Endothelial cell of umbilical vein (primary cell): ENCODE measurements around the gene TLCD5. TPM values are rescaled to one million over a fixed set of nuclear protein-coding genes. Genes with fewer than 3 reads are reported as not detected.

Source experiments
- BruUV-seq: library from RNA; stranded (reverse); fragments of 400-500 nt; replicated peaks from 2 replicates; lab custom pipeline; 2021; lab: Mats Ljungman, UMichigan
- CTCF ChIA-PET: fragments of 300-600, 350-600 bp; sonication (Branson Sonifier 250); formaldehyde crosslinking; loops from one replicate; lab custom pipeline; 2021; ENCODE audit warnings: antibody characterized with exemption, inconsistent platforms; lab: Charles Lee
- POLR2A ChIA-PET: fragments of 300-600, 350-600 bp; sonication (Branson Sonifier 250); formaldehyde crosslinking; loops from one replicate; lab custom pipeline; 2021; ENCODE audit warnings: antibody characterized with exemption, inconsistent platforms; lab: Charles Lee
- DNase-seq: peaks from one replicate; pipeline ENCODE4 v3.0.0-alpha.2; 2011; ENCODE audit warnings: low read depth, low spot score
- FAIRE-seq: peaks from 2 replicates; lab custom pipeline; 2011; peaks lifted over from hg19 to GRCh38; lab: Jason Lieb, UNC
- H2AFZ ChIP-seq: 2 replicates; pipeline ENCODE4 v1.6.0; 2012; ENCODE audit warnings: low read depth, low read length, control low read depth, inconsistent platforms
- H3K27ac ChIP-seq: 2 replicates; pipeline ENCODE4 v1.5.1; 2011; ENCODE audit warnings: low read depth, mild to moderate bottlenecking, control low read depth, low read length, moderate library complexity; ENCODE audit not compliant: insufficient read depth
- H3K27me3 ChIP-seq, 2 experiments: 2 replicates each; pipeline versions ENCODE4 v1.6.0 to v1.6.1; 2011; ENCODE audit warnings: low read length in 2 of 2, mixed read lengths in 1 of 2; ENCODE audit not compliant: control insufficient read depth in 2 of 2, insufficient read depth in 2 of 2
- H3K36me3 ChIP-seq, 2 experiments: 2 replicates in 1 of 2; 3 replicates in 1 of 2; pipeline ENCODE4 v1.5.1; 2011; ENCODE audit warnings: low read length in 2 of 2, mild to moderate bottlenecking in 1 of 2, moderate library complexity in 1 of 2; ENCODE audit not compliant: control insufficient read depth in 2 of 2, insufficient read depth in 2 of 2; ENCODE audit errors: extremely low read depth in 1 of 2
- H3K4me1 ChIP-seq: 3 replicates; pipeline ENCODE4 v1.5.1; 2011; ENCODE audit warnings: mild to moderate bottlenecking, low read length; ENCODE audit not compliant: control insufficient read depth, insufficient read depth; ENCODE audit errors: extremely low read depth
- H3K4me2 ChIP-seq: 2 replicates; pipeline ENCODE4 v1.6.1; 2011; ENCODE audit warnings: low read length, control low read depth, mixed read lengths; ENCODE audit not compliant: insufficient read depth
- H3K4me3 ChIP-seq, 3 experiments: fragments of 200-600 bp in 1 of 3; sonication (generic), shearing (Covaris generic) in 1 of 3; replicated peaks in 1 of 3; 2 replicates each; pipeline ENCODE4 v1.5.1; 2011 to 2016; ENCODE audit warnings: control low read depth in 3 of 3, low read length in 3 of 3, mild to moderate bottlenecking in 2 of 3, inconsistent platforms in 1 of 3, low read depth in 1 of 3, moderate library complexity in 1 of 3; ENCODE audit not compliant: insufficient read depth in 1 of 3
- H3K79me2 ChIP-seq: 2 replicates; pipeline ENCODE4 v1.6.0; 2012; ENCODE audit warnings: low read length, inconsistent platforms; ENCODE audit not compliant: control insufficient read depth, insufficient read depth
- H3K9ac ChIP-seq: replicated peaks from 2 replicates; pipeline ENCODE3; 2011; ENCODE audit warnings: low read length, control low read depth; ENCODE audit not compliant: insufficient read depth; ENCODE audit errors: extremely low read depth
- H3K9me1 ChIP-seq: replicated peaks from 3 replicates; pipeline ENCODE4 v1.6.0; 2011; ENCODE audit warnings: mild to moderate bottlenecking, low read length; ENCODE audit not compliant: control insufficient read depth, insufficient read depth; ENCODE audit errors: extremely low read depth
- H3K9me3 ChIP-seq: replicated peaks from 2 replicates; pipeline ENCODE4 v1.5.1; 2012; ENCODE audit warnings: low read length, inconsistent platforms; ENCODE audit not compliant: control insufficient read depth, insufficient read depth
- H4K20me1 ChIP-seq: replicated peaks from 2 replicates; pipeline ENCODE3; 2011; ENCODE audit warnings: mild to moderate bottlenecking, low read length; ENCODE audit not compliant: control insufficient read depth, insufficient read depth; ENCODE audit errors: extremely low read depth
- EZH2 ChIP-seq: IDR thresholded peaks from 2 replicates; pipeline ENCODE4 v1.6.1; 2012; ENCODE audit warnings: borderline replicate concordance, low read depth, mild to moderate bottlenecking, moderate library complexity, low read length, inconsistent platforms; ENCODE audit not compliant: severe bottlenecking
- FOS ChIP-seq: IDR thresholded peaks from 2 replicates; pipeline ENCODE4 v1.6.1; 2011; ENCODE audit warnings: mild to moderate bottlenecking, low read length, moderate library complexity, borderline replicate concordance; ENCODE audit not compliant: insufficient read depth
- GATA2 ChIP-seq: IDR thresholded peaks from 2 replicates; pipeline ENCODE4 v1.7.0; 2011; ENCODE audit warnings: low read depth, mild to moderate bottlenecking, moderate library complexity, mixed read lengths, low read length; ENCODE audit not compliant: insufficient read length, insufficient read depth
- JUN ChIP-seq: IDR thresholded peaks from 2 replicates; pipeline ENCODE4 v1.6.1; 2011; ENCODE audit warnings: borderline replicate concordance, low read depth; ENCODE audit not compliant: insufficient read length, insufficient read depth
- MAX ChIP-seq: IDR thresholded peaks from 2 replicates; pipeline ENCODE4 v1.6.1; 2011; ENCODE audit not compliant: insufficient read depth, insufficient read length
- MYC ChIP-seq: IDR thresholded peaks from one replicate; pipeline ENCODE4 v1.6.1; 2011; ENCODE audit warnings: mild to moderate bottlenecking, low read depth, low read length
- POLR2A ChIP-seq: IDR thresholded peaks from 2 replicates; pipeline ENCODE4 v1.6.1; 2012; ENCODE audit warnings: low read depth, mild to moderate bottlenecking, control low read depth, low read length
- POLR2AphosphoS5 ChIP-seq: IDR thresholded peaks from 2 replicates; pipeline ENCODE4 v1.6.1; 2012; ENCODE audit warnings: low read depth, mild to moderate bottlenecking, control low read depth, low read length, moderate library complexity; ENCODE audit not compliant: insufficient read depth
- dilution Hi-C: fragments of 300-500 bp; cut with MboI; formaldehyde crosslinking; loops from one replicate; pipeline ENCODE4 v1.15.0; 2019; ENCODE audit warnings: low sequenced_read_pairs; ENCODE audit not compliant: extremely low pct_ligation_motif_present
- intact Hi-C: fragments of 100-400 bp; cut with micrococcal nuclease; formaldehyde crosslinking; loops from one replicate; pipeline ENCODE4 v1.10.0; 2022
- polyA plus RNA-seq, 4 experiments: library from polyadenylated mRNA; depleted of rRNA in 3 of 4; stranded (reverse) in 3 of 4; unstranded in 1 of 4; fragments of >200 nt; gene quantifications; 2 replicates each; pipeline versions ENCODE4 v1.2.1 to v1.2.3, GENCODE V29; 2011 to 2012; ENCODE audit warnings: missing spikeins in 1 of 4
- total RNA-seq: library from RNA; stranded (reverse); gene quantifications from 2 replicates; pipeline ENCODE4 v1.2.3, GENCODE V29; 2021
- TF ChIP-seq, protein P1 (sequence below), 2 donors: IDR thresholded peaks; 1 replicate in 1 of 2; 2 replicates in 1 of 2; pipeline ENCODE4 v1.5.1; 2011; ENCODE audit warnings: low read length in 2 of 2, mild to moderate bottlenecking in 2 of 2, moderate library complexity in 2 of 2, control low read depth in 1 of 2, inconsistent platforms in 1 of 2, low read depth in 1 of 2; ENCODE audit not compliant: insufficient read depth in 1 of 2; ENCODE audit errors: extremely low read depth in 1 of 2

The TLCD5 gene
- total and polyA plus RNA-seq, 2 donors (not counting 3 experiments of a cell fraction or from before 2014, with no cell fraction given), result 6.3 to 9.7 TPM

DNA sequence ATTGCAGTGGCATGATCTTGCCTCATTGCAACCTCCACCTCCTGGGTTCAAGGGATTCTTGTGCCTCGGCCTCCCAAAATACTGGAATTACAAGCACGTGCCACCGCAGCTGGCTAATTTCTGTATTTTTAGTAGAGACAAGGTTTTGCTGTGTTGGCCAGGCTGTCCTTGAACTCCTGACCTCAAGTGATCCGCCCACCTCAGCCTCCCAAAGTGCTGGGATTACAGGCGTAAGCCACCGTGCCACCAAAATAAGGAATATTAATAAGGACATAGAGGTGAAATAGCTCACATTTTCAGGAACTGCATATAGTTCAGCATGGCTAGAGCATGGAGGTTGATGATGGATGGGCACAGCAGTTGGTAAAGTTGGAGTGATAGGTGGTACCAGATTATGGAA, 32.5 kb downstream of the TLCD5 start:
- intact Hi-C loops, result no loop called here

GRCh38 chr11:120358729-120359128, 33.6 kb downstream of the TLCD5 start:
- dilution Hi-C loops, result no loop called here
- peaks cover 15% of the 10 kb centered on the region for H4K20me1 ChIP-seq
- H3K9me3 ChIP-seq, result no peaks in the 10 kb centered on the region
- H3K9ac ChIP-seq, result no peak overlapping the region
- TF ChIP-seq JUN, result no peak
- TF ChIP-seq POLR2AphosphoS5, result no peak
- TF ChIP-seq EZH2, result no peak
- no peak for TF ChIP-seq POLR2A
- TF ChIP-seq MAX, result no peak
- TF ChIP-seq GATA2, result no peak
- no peak for TF ChIP-seq MYC
- TF ChIP-seq, protein P1, sequence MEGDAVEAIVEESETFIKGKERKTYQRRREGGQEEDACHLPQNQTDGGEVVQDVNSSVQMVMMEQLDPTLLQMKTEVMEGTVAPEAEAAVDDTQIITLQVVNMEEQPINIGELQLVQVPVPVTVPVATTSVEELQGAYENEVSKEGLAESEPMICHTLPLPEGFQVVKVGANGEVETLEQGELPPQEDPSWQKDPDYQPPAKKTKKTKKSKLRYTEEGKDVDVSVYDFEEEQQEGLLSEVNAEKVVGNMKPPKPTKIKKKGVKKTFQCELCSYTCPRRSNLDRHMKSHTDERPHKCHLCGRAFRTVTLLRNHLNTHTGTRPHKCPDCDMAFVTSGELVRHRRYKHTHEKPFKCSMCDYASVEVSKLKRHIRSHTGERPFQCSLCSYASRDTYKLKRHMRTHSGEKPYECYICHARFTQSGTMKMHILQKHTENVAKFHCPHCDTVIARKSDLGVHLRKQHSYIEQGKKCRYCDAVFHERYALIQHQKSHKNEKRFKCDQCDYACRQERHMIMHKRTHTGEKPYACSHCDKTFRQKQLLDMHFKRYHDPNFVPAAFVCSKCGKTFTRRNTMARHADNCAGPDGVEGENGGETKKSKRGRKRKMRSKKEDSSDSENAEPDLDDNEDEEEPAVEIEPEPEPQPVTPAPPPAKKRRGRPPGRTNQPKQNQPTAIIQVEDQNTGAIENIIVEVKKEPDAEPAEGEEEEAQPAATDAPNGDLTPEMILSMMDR (IDR thresholded peaks at IDR 0.05; ENCODE audit: extremely low read depth in 1 of 2, insufficient read depth in 1 of 2, low read depth in 1 of 2, low read length in 2 of 2), result no peak
- no peak for TF ChIP-seq FOS
- no peaks in the 10 kb centered on the region for H3K36me3 ChIP-seq
- H3K9me1 ChIP-seq, result no peaks in the 10 kb centered on the region
- H3K4me2 ChIP-seq, result no peak overlapping the region
- FAIRE-seq (no peak), DNase-seq (no peak)
- intact Hi-C loops, result no loop called here
- peaks cover 13% of the 10 kb centered on the region for H3K4me1 ChIP-seq
- H3K27me3 ChIP-seq, result no peaks in the 10 kb centered on the region
- H3K4me3 ChIP-seq, result no peak overlapping the region
- H3K79me2 ChIP-seq, result peaks cover 98% of the 10 kb centered on the region
- no peak overlapping the region for H2AFZ ChIP-seq
- no peak overlapping the region for H3K27ac ChIP-seq
- ChIA-PET CTCF (interaction anchor here (0.9 kb wide), 1 partner anchor 8 kb away, joined by 3 read pairs; no protein-coding TSS in a partner anchor), POLR2A (no interaction called here)
- BruUV-seq, result no TSS peak

More for the DNA sequence above, 32.5 kb downstream of the TLCD5 start:
- BruUV-seq, result no TSS peak
- TF ChIP-seq FOS, result no peak
- no peak for DNase-seq
- FAIRE-seq, result no peak
- H3K36me3 ChIP-seq, result peaks cover 0 to 2% of the 10 kb centered on the region in 2 experiments
- H3K27ac ChIP-seq, result no peak overlapping the region
- CTCF ChIA-PET, result no interaction called here
- no peaks in the 10 kb centered on the region for H3K9me1 ChIP-seq
- H3K9me3 ChIP-seq, result no peaks in the 10 kb centered on the region
- H3K27me3 ChIP-seq, result no peaks in the 10 kb centered on the region
- H3K79me2 ChIP-seq, result peaks cover 99% of the 10 kb centered on the region
- H3K4me3 ChIP-seq, result no peak overlapping the region
- peaks cover 15% of the 10 kb centered on the region for H4K20me1 ChIP-seq
- POLR2A ChIA-PET, result no interaction called here
- H3K9ac ChIP-seq, result no peak overlapping the region
- no peak overlapping the region for H3K4me2 ChIP-seq
- H2AFZ ChIP-seq, result no peak overlapping the region
- H3K4me1 ChIP-seq, result peaks cover 10% of the 10 kb centered on the region
- dilution Hi-C loops, result no loop called here
